Raji (cell line): ENCODE measurements around the gene C4BPA.

Experiments
- POLR2A ChIP-seq: IDR thresholded peaks from 2 replicates; pipeline ENCODE4 v1.6.1; 2011; ENCODE audit warnings: low read depth, low read length, control low read depth; ENCODE audit not compliant: insufficient read depth

The C4BPA gene

DNA sequence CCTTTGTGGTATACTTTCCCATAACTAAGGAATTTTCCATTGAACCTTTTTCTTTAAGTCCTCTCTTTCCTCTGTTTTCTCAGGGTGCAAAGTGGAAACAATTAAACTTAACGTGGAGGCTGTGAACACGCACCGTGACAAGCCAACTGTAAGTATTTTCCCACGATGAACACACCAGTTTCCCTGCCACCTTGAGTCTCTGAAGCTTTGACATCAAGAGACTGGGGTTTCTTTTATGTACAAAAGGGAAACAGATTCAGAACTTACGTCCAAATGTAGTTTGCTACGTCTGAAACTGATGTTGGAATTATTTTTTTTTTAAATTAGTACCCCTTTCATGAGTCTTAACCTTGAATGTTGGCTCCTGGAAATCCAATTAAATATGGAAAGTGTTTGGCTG, 32.6 kb upstream of the C4BPA start:
- no peak for TF ChIP-seq POLR2A

DNA sequence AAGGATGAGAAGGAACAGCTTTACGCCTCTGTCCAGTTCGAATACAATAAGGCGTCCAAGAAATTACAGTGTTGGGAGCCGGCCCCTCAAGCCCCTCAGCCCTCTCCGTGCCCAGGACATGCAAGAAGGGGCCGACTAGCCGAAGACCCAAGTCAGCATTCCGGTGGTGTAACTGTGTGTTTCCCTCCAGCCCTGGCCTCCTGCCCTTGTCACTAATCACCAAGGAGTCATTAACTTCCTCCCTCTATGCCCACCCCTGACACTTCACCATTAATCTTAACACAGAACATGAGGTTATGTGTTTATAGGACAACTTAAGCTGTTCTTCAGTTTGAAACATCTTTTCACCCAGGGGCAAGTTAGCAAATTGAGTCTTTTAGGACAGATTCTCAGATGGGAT, 31.8 kb upstream of the C4BPA start:
- no peak for TF ChIP-seq POLR2A

- no peak for TF ChIP-seq POLR2A
These were observed 29.9 kb upstream of the C4BPA start for GRCh38 chr1:207073906-207074820.

GRCh38 chr1:207076181-207076955, 27.7 kb upstream of the C4BPA start:
- TF ChIP-seq POLR2A, result no peak

DNA sequence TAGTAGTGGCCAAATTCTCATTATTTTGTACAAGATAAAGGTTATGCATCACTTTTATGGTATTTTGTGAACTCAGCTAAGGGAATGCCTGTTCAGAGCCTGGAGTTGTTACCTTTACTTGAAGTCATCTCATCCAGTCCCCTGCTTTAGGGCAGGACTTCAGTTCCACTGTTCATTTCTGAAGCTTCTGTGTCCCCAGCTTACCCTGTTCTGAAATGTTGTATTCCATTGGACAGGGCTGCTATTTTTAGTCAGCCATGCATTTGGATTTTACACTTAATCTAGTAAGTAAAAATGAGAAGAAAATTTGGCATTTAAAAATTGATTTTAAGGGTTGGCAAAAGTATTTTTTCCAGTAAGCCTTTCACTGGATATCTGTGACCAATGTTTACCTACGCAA, 27.0 kb upstream of the C4BPA start:
- TF ChIP-seq POLR2A, result no peak

DNA sequence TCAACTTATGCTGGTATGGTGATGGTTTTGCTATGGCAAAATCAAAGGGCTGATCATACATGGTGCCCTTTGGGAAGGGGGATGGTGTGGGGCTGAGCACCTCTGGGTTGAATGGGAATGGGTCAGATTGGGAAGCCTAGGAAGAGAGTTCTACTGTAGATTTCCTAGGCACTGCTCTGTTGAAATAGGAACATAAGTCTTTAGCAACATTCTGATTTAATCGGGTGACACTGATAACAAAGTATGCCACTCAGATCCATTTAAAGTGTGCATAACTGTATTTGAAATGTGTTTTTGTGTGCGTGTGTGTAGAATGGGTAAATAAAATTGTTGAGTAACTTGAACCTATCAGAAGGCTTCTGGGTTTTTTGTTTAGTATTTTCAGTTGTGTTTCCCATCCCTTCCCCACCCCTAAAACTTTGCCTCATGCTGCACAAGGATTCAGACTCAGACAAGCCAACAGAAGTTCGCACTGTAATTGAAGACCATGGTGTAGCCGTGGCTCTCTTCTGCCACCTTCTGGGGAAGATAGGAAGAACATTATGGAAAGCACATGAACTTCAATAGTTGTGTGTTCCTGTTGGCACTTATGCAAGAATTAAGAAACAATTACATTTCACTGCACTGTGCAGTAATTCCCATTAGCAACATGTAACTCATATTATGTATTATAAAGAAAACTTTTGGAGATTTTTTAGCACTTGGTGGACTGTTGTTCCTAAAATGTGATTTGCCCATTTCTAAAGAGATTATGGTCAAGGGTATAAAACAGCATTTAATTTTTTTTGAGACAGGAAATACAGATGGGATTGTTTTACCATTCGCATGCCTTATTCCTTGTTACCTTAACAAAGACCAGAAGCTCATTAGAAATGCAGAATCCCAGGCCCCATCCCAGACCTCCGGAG, 26.3 kb upstream of the C4BPA start:
- TF ChIP-seq POLR2A, result no peak

DNA sequence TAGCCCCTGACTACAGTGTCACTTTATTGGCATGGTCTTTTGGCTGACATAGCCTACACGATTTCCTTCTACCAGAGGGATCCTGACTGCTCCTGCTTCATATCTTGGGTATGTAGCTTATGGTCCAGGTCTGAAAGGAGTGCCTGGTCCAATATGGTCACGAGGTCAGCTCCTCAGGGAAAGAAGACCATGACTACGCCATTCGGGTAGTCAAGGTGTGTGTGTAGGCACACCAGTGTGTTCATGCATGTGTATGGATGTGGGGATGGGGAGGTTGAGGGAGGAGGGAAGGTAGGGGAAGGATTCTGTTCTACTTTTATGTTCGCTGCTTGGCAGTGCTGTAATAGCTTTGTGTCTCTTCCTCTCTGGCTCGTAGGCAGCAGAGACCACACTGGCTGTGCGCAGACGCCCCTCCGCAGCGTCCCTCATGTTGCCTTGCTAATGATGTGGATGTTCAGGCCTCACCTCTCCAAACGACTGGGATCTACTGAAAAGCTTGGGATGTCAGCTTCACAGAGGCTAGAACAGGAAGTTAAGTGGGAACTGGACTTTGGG, 25.4 kb upstream of the C4BPA start:
- TF ChIP-seq POLR2A, result no peak

GRCh38 chr1:207079706-207080241, 24.3 kb upstream of the C4BPA start:
- no peak for TF ChIP-seq POLR2A

DNA sequence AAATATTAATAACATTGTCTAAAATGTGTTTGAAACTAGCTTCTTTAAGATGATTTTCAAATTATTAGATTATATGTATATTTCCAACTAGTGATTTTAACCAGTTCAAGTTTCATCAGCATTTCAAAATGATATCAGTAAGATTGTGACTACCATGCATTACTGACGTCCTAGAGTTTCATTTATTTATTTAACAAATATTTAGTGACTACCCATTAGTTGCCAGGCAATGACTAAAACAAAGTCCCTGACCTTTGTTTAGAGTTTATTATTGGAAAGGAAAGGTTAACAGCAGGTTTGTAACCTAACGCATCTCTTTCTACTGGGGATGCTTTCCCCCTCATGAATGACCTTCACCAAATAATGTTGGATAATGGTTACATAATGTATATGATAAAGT, 22.9 kb upstream of the C4BPA start:
- no peak for TF ChIP-seq POLR2A

DNA sequence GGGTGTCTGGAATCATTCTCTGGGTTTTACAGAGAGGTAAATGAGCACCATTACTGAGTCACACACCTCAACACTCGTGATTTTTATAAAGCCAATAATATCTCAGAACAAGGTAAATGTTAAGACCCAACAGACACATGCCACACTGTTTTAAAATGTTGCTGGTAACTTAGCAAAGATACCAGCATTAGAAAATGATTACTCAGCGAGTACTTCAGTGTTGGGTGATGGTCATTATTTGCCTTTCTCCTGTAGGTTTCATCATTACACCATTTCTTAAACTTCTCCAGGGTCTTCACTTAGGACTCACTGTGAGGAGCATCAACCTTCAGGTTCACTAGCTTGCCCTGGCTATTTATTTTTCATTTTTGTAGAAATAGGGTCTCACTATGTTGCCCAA, 22.2 kb upstream of the C4BPA start:
- no peak for TF ChIP-seq POLR2A

DNA sequence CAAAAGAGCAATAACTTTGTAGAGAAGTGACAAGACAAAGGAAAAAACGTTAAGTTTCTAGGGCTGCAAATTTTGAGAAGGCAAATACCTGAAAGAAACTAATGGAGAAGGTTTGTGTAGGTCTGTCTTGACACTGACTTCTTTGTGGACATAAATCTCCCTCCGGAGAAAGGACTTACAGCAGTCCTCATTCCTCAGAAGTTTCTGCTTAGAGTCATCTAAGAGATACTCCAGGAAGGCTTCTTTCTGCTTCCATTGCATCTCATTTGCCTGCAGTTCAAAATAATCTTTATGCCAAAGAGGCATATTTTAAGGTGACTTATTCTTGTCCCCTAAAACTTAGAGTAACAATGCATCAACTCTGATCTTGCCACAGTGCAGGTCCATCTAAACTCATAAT, 19.8 kb upstream of the C4BPA start:
- no peak for TF ChIP-seq POLR2A

- no peak for TF ChIP-seq POLR2A
These were observed 19.3 kb upstream of the C4BPA start for GRCh38 chr1:207084701-207085180.

GRCh38 chr1:207085887-207086286, 18.1 kb upstream of the C4BPA start:
- no peak for TF ChIP-seq POLR2A

GRCh38 chr1:207088161-207088560, 15.9 kb upstream of the C4BPA start:
- TF ChIP-seq POLR2A, result no peak
